K562 (cell line): ENCODE measurements around the gene KMT2A.
"Not testable (repeated sequence)": the region's sequence is repeated elsewhere in the genome, so short reads cannot be mapped to it uniquely, and the experiment has no call there.

ENCODE experiments used
- HDAC6 ChIP-seq: IDR thresholded peaks from 2 replicates; pipeline ENCODE4 v1.6.1; 2012; ENCODE audit warnings: low read depth, mild to moderate bottlenecking, control low read depth, inconsistent platforms, low read length, moderate library complexity
- NCOA2 ChIP-seq, 2 experiments: fragments of 450-650 bp; IDR thresholded peaks; 2 replicates each; pipeline ENCODE4 v1.6.1; 2018; ENCODE audit warnings: mild to moderate bottlenecking in 2 of 2, moderate library complexity in 1 of 2; ENCODE audit not compliant: partially characterized antibody in 2 of 2
- NR2C1 ChIP-seq, 2 experiments: fragments of 450-650 bp; IDR thresholded peaks; 2 replicates each; pipeline ENCODE4 v1.6.1; 2017; ENCODE audit warnings: mild to moderate bottlenecking in 2 of 2, antibody characterized with exemption in 1 of 2, inconsistent platforms in 1 of 2, missing compliant biosample characterization in 1 of 2, missing genetic modification characterization in 1 of 2
- NR2C2 ChIP-seq, 2 experiments: fragments of 200-800 bp in 1 of 2; sonication (Bioruptor generic) in 1 of 2; sonication (generic) in 1 of 2; formaldehyde crosslinking in 1 of 2; IDR thresholded peaks; 2 replicates each; pipeline versions ENCODE4 v1.6.1 to v1.8.0; 2016 to 2022; ENCODE audit warnings: mild to moderate bottlenecking in 1 of 2, missing compliant biosample characterization in 1 of 2, missing genetic modification characterization in 1 of 2, missing genetic modification reagents in 1 of 2
- POLR2AphosphoS2 ChIP-seq: IDR thresholded peaks from 2 replicates; pipeline ENCODE4 v1.6.1; 2012; ENCODE audit warnings: low read length, improper control_type of control experiment
- ZNF584 ChIP-seq: fragments of 200-800 bp; sonication (Bioruptor generic); IDR thresholded peaks from 2 replicates; pipeline ENCODE4 v1.6.1; 2016; ENCODE audit warnings: low read depth, mild to moderate bottlenecking, missing genetic modification characterization, missing compliant biosample characterization
- TF ChIP-seq, protein P1 (sequence below): sonication (generic); formaldehyde crosslinking; IDR thresholded peaks from 2 replicates; pipeline ENCODE4 v1.5.0; 2020; ENCODE audit warnings: missing genetic modification reagents

DNA sequence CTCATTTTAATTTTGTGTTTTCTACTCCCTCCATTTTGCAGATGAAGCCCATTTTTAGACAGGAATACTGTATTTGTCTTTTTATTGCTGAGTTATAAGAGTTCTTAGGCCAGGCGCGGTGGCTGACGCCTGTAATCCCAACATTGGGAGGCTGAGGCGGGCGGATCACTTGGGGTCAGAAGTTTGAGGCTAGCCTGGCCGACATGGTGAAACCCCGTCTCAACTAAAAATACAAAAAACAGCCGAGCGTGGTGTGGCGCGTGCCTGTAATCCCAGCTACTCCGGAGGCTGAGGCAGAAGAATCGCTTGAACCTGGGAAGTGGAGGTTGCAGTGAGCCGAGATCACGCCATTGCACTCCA is 135.4 kb downstream of the KMT2A start:
- TF ChIP-seq NR2C2 (CRISPR knock-in tag; IDR thresholded peaks at IDR 0.05); NR2C2 (tag; IDR thresholded peaks at IDR 0.05); POLR2AphosphoS2; NCOA2 (IDR thresholded peaks at IDR 0.05; ENCODE audit: partially characterized antibody in 2 of 2); NR2C1 (IDR thresholded peaks at IDR 0.05); NR2C1 (tag; IDR thresholded peaks at IDR 0.05); HDAC6; ZNF584 (CRISPR knock-in tag): not testable (repeated sequence)
- TF ChIP-seq, protein P1, sequence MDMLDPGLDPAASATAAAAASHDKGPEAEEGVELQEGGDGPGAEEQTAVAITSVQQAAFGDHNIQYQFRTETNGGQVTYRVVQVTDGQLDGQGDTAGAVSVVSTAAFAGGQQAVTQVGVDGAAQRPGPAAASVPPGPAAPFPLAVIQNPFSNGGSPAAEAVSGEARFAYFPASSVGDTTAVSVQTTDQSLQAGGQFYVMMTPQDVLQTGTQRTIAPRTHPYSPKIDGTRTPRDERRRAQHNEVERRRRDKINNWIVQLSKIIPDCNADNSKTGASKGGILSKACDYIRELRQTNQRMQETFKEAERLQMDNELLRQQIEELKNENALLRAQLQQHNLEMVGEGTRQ (CRISPR knock-in tag) = not testable (repeated sequence)
